ENCODE results near the gene RTN4IP1.

The RTN4IP1 gene

DNA sequence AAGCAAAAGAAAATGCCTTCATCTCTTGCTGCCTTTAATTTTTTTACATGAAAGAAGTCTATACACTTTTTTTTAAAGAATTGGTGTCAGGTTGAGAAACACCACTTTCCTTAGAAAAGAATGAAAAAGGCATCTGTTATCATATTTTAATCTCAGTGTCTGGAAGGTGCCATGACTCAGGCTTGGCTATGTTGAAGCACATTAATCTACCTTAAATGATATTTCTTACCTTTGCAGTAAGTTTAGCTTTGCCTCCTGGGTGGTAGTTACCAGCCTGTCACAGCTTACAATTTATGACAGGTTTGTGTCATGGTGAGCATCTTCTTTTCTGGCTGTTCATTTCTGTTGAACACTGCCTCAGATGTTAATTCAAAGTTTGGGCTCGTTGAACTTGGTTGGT lies 95.3 kb downstream of the RTN4IP1 start:
- TF ChIP-seq EZH2phosphoT487 (conservative IDR thresholded peaks at IDR 0.05; ENCODE audit: low read length), result no peak
- TF ChIP-seq, protein P1, sequence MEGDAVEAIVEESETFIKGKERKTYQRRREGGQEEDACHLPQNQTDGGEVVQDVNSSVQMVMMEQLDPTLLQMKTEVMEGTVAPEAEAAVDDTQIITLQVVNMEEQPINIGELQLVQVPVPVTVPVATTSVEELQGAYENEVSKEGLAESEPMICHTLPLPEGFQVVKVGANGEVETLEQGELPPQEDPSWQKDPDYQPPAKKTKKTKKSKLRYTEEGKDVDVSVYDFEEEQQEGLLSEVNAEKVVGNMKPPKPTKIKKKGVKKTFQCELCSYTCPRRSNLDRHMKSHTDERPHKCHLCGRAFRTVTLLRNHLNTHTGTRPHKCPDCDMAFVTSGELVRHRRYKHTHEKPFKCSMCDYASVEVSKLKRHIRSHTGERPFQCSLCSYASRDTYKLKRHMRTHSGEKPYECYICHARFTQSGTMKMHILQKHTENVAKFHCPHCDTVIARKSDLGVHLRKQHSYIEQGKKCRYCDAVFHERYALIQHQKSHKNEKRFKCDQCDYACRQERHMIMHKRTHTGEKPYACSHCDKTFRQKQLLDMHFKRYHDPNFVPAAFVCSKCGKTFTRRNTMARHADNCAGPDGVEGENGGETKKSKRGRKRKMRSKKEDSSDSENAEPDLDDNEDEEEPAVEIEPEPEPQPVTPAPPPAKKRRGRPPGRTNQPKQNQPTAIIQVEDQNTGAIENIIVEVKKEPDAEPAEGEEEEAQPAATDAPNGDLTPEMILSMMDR (IDR thresholded peaks at IDR 0.05; ENCODE audit: insufficient read depth, low read length, poor library complexity, severe bottlenecking), result no peak
- no peak overlapping the region for H3K27ac ChIP-seq (ENCODE audit: low read depth, low read length)

DNA sequence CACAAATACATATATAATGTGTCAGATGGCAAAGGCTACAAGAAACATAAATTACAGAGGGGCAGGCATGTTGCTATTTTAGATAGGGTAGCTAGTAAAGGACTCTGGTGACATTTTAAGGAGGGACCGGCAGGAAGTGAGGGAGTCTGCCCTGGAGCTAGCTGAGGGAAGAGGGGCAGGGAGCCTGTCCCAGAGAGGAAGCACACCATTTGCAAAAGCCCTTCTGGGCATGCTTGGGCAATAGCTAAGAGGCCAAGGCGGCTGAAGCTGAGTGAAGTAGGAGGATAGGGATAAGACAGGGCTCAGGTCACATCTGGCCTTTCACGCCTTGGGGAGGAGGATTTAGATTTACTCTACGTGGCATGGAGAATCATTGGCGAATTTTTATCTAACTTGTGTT lies 96.2 kb downstream of the RTN4IP1 start:
- Histone ChIP-seq H3K27me3 (ENCODE audit: low read length) (no peaks in the 10 kb centered on the region), H3F3A (ENCODE audit: insufficient read depth) (peaks cover 4% of the 10 kb centered on the region; the same call in 1 of the 2 replicates), H3K9ac (ENCODE audit: low read length) (no peak overlapping the region), H2AFZ (ENCODE audit: low read depth, low read length, severe bottlenecking) (no peak overlapping the region), H3K4me3 (ENCODE audit: insufficient read depth, low read length, poor library complexity, severe bottlenecking) (no peak overlapping the region), H4K20me1 (ENCODE audit: low read depth, low read length) (no peaks in the 10 kb centered on the region), H3K79me2 (ENCODE audit: insufficient read depth, low read length) (peaks cover 5% of the 10 kb centered on the region; the same call in 1 of the 2 replicates), H3K9me2 (replicated peaks; ENCODE audit: insufficient read depth, low read length) (no peaks in the 10 kb centered on the region), H3K9me3 (ENCODE audit: insufficient read depth, low read length) (no peaks in the 10 kb centered on the region), H3K36me3 (ENCODE audit: low read length) (peaks cover 64% of the 10 kb centered on the region), H3K27ac (ENCODE audit: low read depth, low read length) (no peak overlapping the region), H3K4me2 (ENCODE audit: low read depth, low read length, poor library complexity, severe bottlenecking) (no peak overlapping the region)
- TF ChIP-seq, protein P1 (IDR thresholded peaks at IDR 0.05; ENCODE audit: insufficient read depth, low read length, poor library complexity, severe bottlenecking), result no peak
- no peak for TF ChIP-seq EZH2phosphoT487 (conservative IDR thresholded peaks at IDR 0.05; ENCODE audit: low read length)

More for the DNA sequence above, 95.3 kb downstream of the RTN4IP1 start:
- no peak overlapping the region for H3K4me3 ChIP-seq (ENCODE audit: insufficient read depth, low read length, poor library complexity, severe bottlenecking)
- no peaks in the 10 kb centered on the region for H3K9me2 ChIP-seq (replicated peaks; ENCODE audit: insufficient read depth, low read length)
- no peak overlapping the region for H3K4me2 ChIP-seq (ENCODE audit: low read depth, low read length, poor library complexity, severe bottlenecking)
- H3K9me3 ChIP-seq (ENCODE audit: insufficient read depth, low read length), result no peaks in the 10 kb centered on the region
- H4K20me1 ChIP-seq (ENCODE audit: low read depth, low read length), result no peaks in the 10 kb centered on the region
- H2AFZ ChIP-seq (ENCODE audit: low read depth, low read length, severe bottlenecking), result no peak overlapping the region
- H3K79me2 ChIP-seq (ENCODE audit: insufficient read depth, low read length), result peaks cover 5% of the 10 kb centered on the region; the same call in 1 of the 2 replicates
- H3F3A ChIP-seq (ENCODE audit: insufficient read depth), result peaks cover 4% of the 10 kb centered on the region; the same call in 1 of the 2 replicates
- H3K27me3 ChIP-seq (ENCODE audit: low read length), result no peaks in the 10 kb centered on the region
- H3K36me3 ChIP-seq (ENCODE audit: low read length), result peaks cover 59% of the 10 kb centered on the region
- no peak overlapping the region for H3K9ac ChIP-seq (ENCODE audit: low read length)

DNA sequence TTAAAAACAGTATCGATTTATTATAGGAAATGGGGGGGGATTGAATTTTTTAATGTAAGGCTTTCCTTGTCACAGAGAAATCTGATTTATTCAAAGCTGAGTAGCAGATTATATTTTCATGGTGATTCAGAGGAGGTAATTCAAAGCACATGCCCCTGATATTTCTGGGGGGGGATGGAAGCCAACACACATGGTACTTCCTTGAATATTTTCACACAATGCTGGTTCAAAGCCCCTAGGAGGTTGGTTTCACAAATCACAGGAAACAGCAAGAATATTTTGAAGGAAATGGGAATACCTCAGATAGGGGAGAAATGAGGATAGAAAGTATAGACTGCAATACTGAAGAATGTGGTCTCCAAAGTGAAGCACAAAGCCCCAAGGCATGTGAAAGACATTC lies 98.8 kb downstream of the RTN4IP1 start:
- no peak overlapping the region for H3K27ac ChIP-seq (ENCODE audit: low read depth, low read length)
- H3K27me3 ChIP-seq (ENCODE audit: low read length), result no peaks in the 10 kb centered on the region
- peaks cover 27% of the 10 kb centered on the region for H3F3A ChIP-seq (ENCODE audit: insufficient read depth)
- H3K9ac ChIP-seq (ENCODE audit: low read length), result no peak overlapping the region
- H3K4me3 ChIP-seq (ENCODE audit: insufficient read depth, low read length, poor library complexity, severe bottlenecking), result no peak overlapping the region
- no peak overlapping the region for H2AFZ ChIP-seq (ENCODE audit: low read depth, low read length, severe bottlenecking)
- no peaks in the 10 kb centered on the region for H4K20me1 ChIP-seq (ENCODE audit: low read depth, low read length)
- H3K36me3 ChIP-seq (ENCODE audit: low read length), result peaks cover 75% of the 10 kb centered on the region
- no peak overlapping the region for H3K4me2 ChIP-seq (ENCODE audit: low read depth, low read length, poor library complexity, severe bottlenecking)
- no peaks in the 10 kb centered on the region for H3K9me2 ChIP-seq (replicated peaks; ENCODE audit: insufficient read depth, low read length)
- peaks cover 16% of the 10 kb centered on the region; the same call in 1 of the 2 replicates for H3K79me2 ChIP-seq (ENCODE audit: insufficient read depth, low read length)
- H3K9me3 ChIP-seq (ENCODE audit: insufficient read depth, low read length), result no peaks in the 10 kb centered on the region
- TF ChIP-seq, protein P1 (IDR thresholded peaks at IDR 0.05; ENCODE audit: insufficient read depth, low read length, poor library complexity, severe bottlenecking), result no peak
- TF ChIP-seq EZH2phosphoT487 (conservative IDR thresholded peaks at IDR 0.05; ENCODE audit: low read length), result no peak

Data from SU-DHL-6 (cell line).